H1 (cell line): ENCODE results near the gene KCNJ5. TPM values are rescaled to one million over a fixed set of nuclear protein-coding genes. Genes with fewer than 3 reads are reported as not detected.

Experiments
- CTCF ChIA-PET: fragments of 300-600 bp; sonication (Branson Sonifier 250); formaldehyde crosslinking; loops from one replicate; lab custom pipeline; 2021; ENCODE audit not compliant: partially characterized antibody; lab: Charles Lee
- POLR2A ChIA-PET: fragments of 300-600 bp; sonication (Branson Sonifier 250); formaldehyde crosslinking; loops from one replicate; lab custom pipeline; 2021; ENCODE audit warnings: inconsistent platforms; ENCODE audit not compliant: partially characterized antibody; lab: Charles Lee
- DNase-seq, 2 experiments: peaks; one replicate each; pipeline versions ENCODE4 v3.0.0 to v3.0.0-alpha.2; 2010 to 2022; ENCODE audit warnings: low spot score in 2 of 2, low read depth in 1 of 2, mixed read lengths in 1 of 2
- FAIRE-seq: peaks from 2 replicates; lab custom pipeline; 2011; peaks lifted over from hg19 to GRCh38; lab: Jason Lieb, UNC
- H2AFZ ChIP-seq: 2 replicates; pipeline ENCODE4 v1.8.1; 2012; ENCODE audit warnings: low read length, inconsistent platforms
- H2AK5ac ChIP-seq: 2 replicates; pipeline ENCODE4 v1.6.1; 2013; ENCODE audit warnings: low read depth, low read length
- H2BK120ac ChIP-seq: replicated peaks from 2 replicates; pipeline ENCODE3; 2013; ENCODE audit warnings: low read depth, low read length, inconsistent platforms
- H2BK12ac ChIP-seq: 2 replicates; pipeline ENCODE4 v1.6.1; 2013; ENCODE audit warnings: low read depth, low read length
- H2BK15ac ChIP-seq: 2 replicates; pipeline ENCODE4 v1.6.1; 2013; ENCODE audit warnings: low read length
- H2BK20ac ChIP-seq: 2 replicates; pipeline ENCODE4 v1.6.1; 2013; ENCODE audit warnings: low read length
- H2BK5ac ChIP-seq: 2 replicates; pipeline ENCODE4 v1.6.1; 2013; ENCODE audit warnings: low read depth, low read length
- H3K14ac ChIP-seq: 2 replicates; pipeline ENCODE4 v1.6.1; 2013; ENCODE audit warnings: inconsistent platforms; ENCODE audit not compliant: insufficient read length
- H3K18ac ChIP-seq: 2 replicates; pipeline ENCODE4 v1.6.1; 2013; ENCODE audit warnings: low read length; ENCODE audit errors: extremely low read depth
- H3K23ac ChIP-seq: 2 replicates; pipeline ENCODE4 v1.6.1; 2013; ENCODE audit warnings: inconsistent platforms; ENCODE audit not compliant: insufficient read length
- H3K23me2 ChIP-seq: 2 replicates; pipeline ENCODE4 v1.6.1; 2013; ENCODE audit warnings: low read depth, low read length
- H3K27ac ChIP-seq: 2 replicates; pipeline ENCODE4 v1.6.1; 2011; ENCODE audit warnings: low read depth, low read length, inconsistent platforms
- H3K27me3 ChIP-seq, 4 experiments: replicated peaks in 1 of 4; 1 replicate in 1 of 4; 2 replicates in 3 of 4; pipeline versions ENCODE4 v1.6.1 to v1.8.1; 2011 to 2013; ENCODE audit warnings: low read length in 3 of 4, mild to moderate bottlenecking in 3 of 4, inconsistent platforms in 2 of 4, mixed read lengths in 2 of 4, moderate library complexity in 1 of 4; ENCODE audit not compliant: control insufficient read depth in 3 of 4, insufficient read depth in 3 of 4; ENCODE audit errors: extremely low read depth in 1 of 4
- H3K36me3 ChIP-seq, 4 experiments: 2 replicates each; pipeline versions ENCODE4 v1.6.1 to v1.8.1; 2011 to 2013; ENCODE audit warnings: mild to moderate bottlenecking in 4 of 4, low read length in 3 of 4, moderate library complexity in 2 of 4, control low read depth in 1 of 4, inconsistent platforms in 1 of 4; ENCODE audit not compliant: insufficient read depth in 4 of 4, control insufficient read depth in 2 of 4
- H3K4ac ChIP-seq: replicated peaks from 2 replicates; pipeline ENCODE3; 2013; ENCODE audit warnings: low read length, low read depth, mixed read lengths, inconsistent platforms; ENCODE audit not compliant: insufficient read length
- H3K4me1 ChIP-seq, 4 experiments: replicated peaks in 1 of 4; 1 replicate in 1 of 4; 2 replicates in 3 of 4; pipeline versions ENCODE4 v1.6.1 to v1.8.1; 2011 to 2013; ENCODE audit warnings: low read length in 3 of 4, inconsistent platforms in 2 of 4, mixed read lengths in 1 of 4; ENCODE audit not compliant: insufficient read depth in 4 of 4, control insufficient read depth in 3 of 4
- H3K4me2 ChIP-seq, 2 experiments: 2 replicates each; pipeline versions ENCODE4 v1.6.1 to v1.8.1; 2011 to 2013; ENCODE audit warnings: low read depth in 2 of 2, low read length in 2 of 2, control low read depth in 1 of 2, inconsistent platforms in 1 of 2, mild to moderate bottlenecking in 1 of 2; ENCODE audit not compliant: insufficient read depth in 1 of 2
- H3K4me3 ChIP-seq, 4 experiments: fragments of 200-600, 300-600 bp in 1 of 4; sonication (generic), shearing (Covaris generic), sonication (Bioruptor Twin) in 1 of 4; 2 replicates each; pipeline versions ENCODE4 v1.5.1 to v1.8.1; 2011 to 2016; ENCODE audit warnings: low read length in 4 of 4, low read depth in 3 of 4, control low read depth in 2 of 4, inconsistent platforms in 2 of 4, mild to moderate bottlenecking in 2 of 4, mixed read lengths in 1 of 4, moderate library complexity in 1 of 4; ENCODE audit not compliant: insufficient read depth in 2 of 4; ENCODE audit errors: extremely low read depth in 1 of 4
- H3K56ac ChIP-seq: replicated peaks from 2 replicates; pipeline ENCODE3; 2013; ENCODE audit warnings: low read depth, mild to moderate bottlenecking, mixed read lengths, low read length, inconsistent platforms; ENCODE audit not compliant: insufficient read length
- H3K79me1 ChIP-seq: 2 replicates; pipeline ENCODE4 v1.6.1; 2013; ENCODE audit warnings: low read depth, low read length, control low read depth
- H3K79me2 ChIP-seq, 2 experiments: 2 replicates each; pipeline versions ENCODE4 v1.6.1 to v1.8.1; 2012 to 2013; ENCODE audit warnings: low read length in 2 of 2, mild to moderate bottlenecking in 2 of 2, inconsistent platforms in 1 of 2; ENCODE audit not compliant: insufficient read depth in 2 of 2, control insufficient read depth in 1 of 2
- H3K9ac ChIP-seq, 4 experiments: replicated peaks in 1 of 4; 1 replicate in 1 of 4; 2 replicates in 3 of 4; pipeline versions ENCODE4 v1.6.1 to v1.8.1; 2011 to 2013; ENCODE audit warnings: low read depth in 3 of 4, low read length in 3 of 4, control low read depth in 2 of 4, mild to moderate bottlenecking in 2 of 4, moderate library complexity in 2 of 4, inconsistent platforms in 1 of 4; ENCODE audit errors: extremely low read depth in 1 of 4
- H3K9me3 ChIP-seq, 2 experiments: 2 replicates each; pipeline versions ENCODE4 v1.6.1 to v1.8.1; 2012 to 2013; ENCODE audit warnings: mild to moderate bottlenecking in 2 of 2, moderate library complexity in 2 of 2, control low read depth in 1 of 2, inconsistent platforms in 1 of 2, low read depth in 1 of 2, low read length in 1 of 2, mixed read lengths in 1 of 2; ENCODE audit not compliant: insufficient read depth in 2 of 2
- H4K20me1 ChIP-seq, 2 experiments: replicated peaks in 1 of 2; 2 replicates each; pipeline versions ENCODE3 to v1.8.1; 2011 to 2013; ENCODE audit warnings: inconsistent platforms in 2 of 2, low read length in 2 of 2, mild to moderate bottlenecking in 1 of 2; ENCODE audit not compliant: insufficient read depth in 2 of 2, control insufficient read depth in 1 of 2
- H4K5ac ChIP-seq: 2 replicates; pipeline ENCODE4 v1.6.1; 2013; ENCODE audit warnings: low read length, low read depth, mixed read lengths, inconsistent platforms; ENCODE audit not compliant: insufficient read length
- H4K8ac ChIP-seq: 2 replicates; pipeline ENCODE4 v1.8.0; 2013; ENCODE audit warnings: mild to moderate bottlenecking, moderate library complexity, low read length, inconsistent platforms; ENCODE audit not compliant: insufficient read depth; ENCODE audit errors: extremely low read depth
- H4K91ac ChIP-seq: replicated peaks from 2 replicates; pipeline ENCODE3; 2013; ENCODE audit warnings: low read length, mixed read lengths, inconsistent platforms; ENCODE audit not compliant: insufficient read length
- TAF1 ChIP-seq: IDR thresholded peaks from 2 replicates; pipeline ENCODE4 v1.6.1; 2011; ENCODE audit warnings: mild to moderate bottlenecking, low read depth, low read length
- TAF7 ChIP-seq: optimal IDR thresholded peaks from 2 replicates; pipeline ENCODE3; 2011; ENCODE audit warnings: low read depth, mild to moderate bottlenecking, inconsistent platforms, low read length, moderate library complexity, borderline replicate concordance
- TBP ChIP-seq: IDR thresholded peaks from 2 replicates; pipeline ENCODE4 v1.6.1; 2011; ENCODE audit warnings: low read depth, low read length, improper control_type of control experiment
- WGBS, 2 experiments: shearing (Covaris generic) in 1 of 2; methylation state at CpG; one replicate each; pipeline versions ENCODE4 v1.1.6 to v1.1.7; 2013 to 2015; ENCODE audit warnings: low lambda C conversion rate in 2 of 2, mixed read lengths in 2 of 2, inconsistent platforms in 1 of 2, low coverage in 1 of 2, missing lambda C conversion rate in 1 of 2; ENCODE audit not compliant: insufficient replicate concordance in 2 of 2, insufficient coverage in 1 of 2, insufficient read length in 1 of 2; ENCODE audit errors: extremely low coverage in 1 of 2, missing lambda C conversion rate in 1 of 2; 5-methylcytosine and 5-hydroxymethylcytosine counted together
- polyA plus RNA-seq, 7 experiments: library from polyadenylated mRNA; depleted of rRNA in 3 of 7; stranded (reverse) in 5 of 7; unstranded in 2 of 7; fragments of >200 nt in 5 of 7; fragments of 200-250 nt in 2 of 7; gene quantifications; 1 replicate in 5 of 7; 2 replicates in 1 of 7; 4 replicates in 1 of 7; pipeline versions ENCODE4 v1.2.1 to v1.2.3, GENCODE V29; 2011 to 2013; ENCODE audit warnings: missing spikeins in 2 of 7, mixed read lengths in 2 of 7
- total RNA-seq: library from RNA; stranded (reverse); fragmentation: NEBNext Ultra II Directional; extraction: Animal tissue kit (Norgen Biotek cat#: 25700); gene quantifications from 2 replicates; pipeline ENCODE4 v1.2.1, GENCODE V29; 2021
- TF ChIP-seq, protein P1 (sequence below): IDR thresholded peaks from 2 replicates; pipeline ENCODE4 v1.6.1; 2012; ENCODE audit warnings: inconsistent platforms

Gene KCNJ5
- total and polyA plus RNA-seq, 2 of the 8 experiments (the other 6 are each of a cell fraction or from before 2014, with no cell fraction given): 0.05 TPM; not detected in 1

GRCh38 chr11:128957202-128957482, 66.0 kb downstream of the KCNJ5 start:
- Histone ChIP-seq H3K14ac (no peak overlapping the region), H4K91ac (no peak overlapping the region), H4K5ac (no peak overlapping the region), H3K79me1 (no peaks in the 10 kb centered on the region), H3K9ac (no peak overlapping the region), H2AK5ac (no peak overlapping the region), H3K4ac (no peak overlapping the region), H4K20me1 (peaks cover 0 to 2% of the 10 kb centered on the region in 2 experiments), H3K79me2 (no peaks in the 10 kb centered on the region; a peak in 1 of 4 replicates), H3K4me2 (no peak overlapping the region), H2BK120ac (no peak overlapping the region), H3K36me3 (no peaks in the 10 kb centered on the region), H3K56ac (no peak overlapping the region), H3K27me3 (peaks cover 0 to 2% (median 0%) of the 10 kb centered on the region in 4 experiments; a peak in 2 of 7 replicates), H2AFZ (no peak overlapping the region), H2BK12ac (peak overlapping the region; percentile 41; the same call in 1 of the 2 replicates), H3K23me2 (no peaks in the 10 kb centered on the region), H2BK5ac (no peak overlapping the region), H2BK15ac (no peak overlapping the region), H3K18ac (no peak overlapping the region), H2BK20ac (no peak overlapping the region), H3K23ac (no peak overlapping the region), H3K4me3 (no peak overlapping the region), H3K4me1 (no peaks in the 10 kb centered on the region), H3K9me3 (no peaks in the 10 kb centered on the region), H4K8ac (no peak overlapping the region), H3K27ac (no peak overlapping the region)
- DNase-seq (no peak), FAIRE-seq (no peak)
- 89% methylated on average over 8 of the region's 8 CpGs; no CpG with 5 or more reads in 1 of the 2 experiments for WGBS, 2 experiments
- ChIA-PET CTCF (interaction anchor here (0.6 to 20.6 kb wide), 38 partner anchors 9 to 827 kb away, joined by 3 to 473 read pairs (median 4); partner anchors contain the start of genes KCNJ5 and TP53AIP1), POLR2A (no interaction called here)
- TF ChIP-seq TAF7: no peak
- no peak for TF ChIP-seq TBP
- TF ChIP-seq, protein P1, sequence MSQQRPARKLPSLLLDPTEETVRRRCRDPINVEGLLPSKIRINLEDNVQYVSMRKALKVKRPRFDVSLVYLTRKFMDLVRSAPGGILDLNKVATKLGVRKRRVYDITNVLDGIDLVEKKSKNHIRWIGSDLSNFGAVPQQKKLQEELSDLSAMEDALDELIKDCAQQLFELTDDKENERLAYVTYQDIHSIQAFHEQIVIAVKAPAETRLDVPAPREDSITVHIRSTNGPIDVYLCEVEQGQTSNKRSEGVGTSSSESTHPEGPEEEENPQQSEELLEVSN: no peak
- TF ChIP-seq TAF1: no peak
